G401.6 (cell line): ENCODE data around the gene B3GAT1.

ENCODE experiments used
- FAIRE-seq: peaks from 2 replicates; lab custom pipeline; 2012; peaks lifted over from hg19 to GRCh38; lab: Jason Lieb, UNC

B3GAT1 gene

GRCh38 chr11:134409552-134410429, 2.3 kb downstream of the B3GAT1 start:
- FAIRE-seq = no peak

GRCh38 chr11:134407923-134408322, 4.1 kb downstream of the B3GAT1 start:
- no peak for FAIRE-seq

GRCh38 chr11:134407321-134407828, 4.7 kb downstream of the B3GAT1 start:
- FAIRE-seq = no peak

GRCh38 chr11:134406264-134407185, 5.5 kb downstream of the B3GAT1 start:
- FAIRE-seq = no peak

- FAIRE-seq = no peak
These were observed 6.2 kb downstream of the B3GAT1 start for GRCh38 chr11:134405841-134406240.

GRCh38 chr11:134405436-134405835, 6.6 kb downstream of the B3GAT1 start:
- no peak for FAIRE-seq

GRCh38 chr11:134404575-134405341, 7.3 kb downstream of the B3GAT1 start:
- FAIRE-seq = no peak

- no peak for FAIRE-seq
These were observed 9.1 kb downstream of the B3GAT1 start for GRCh38 chr11:134402910-134403309.

GRCh38 chr11:134401825-134402809, 9.9 kb downstream of the B3GAT1 start:
- no peak for FAIRE-seq

- no peak for FAIRE-seq
These were observed 12.0 kb downstream of the B3GAT1 start for GRCh38 chr11:134399996-134400395.

- no peak for FAIRE-seq
These were observed 12.8 kb downstream of the B3GAT1 start for GRCh38 chr11:134399293-134399654.

- no peak for FAIRE-seq
These were observed 13.3 kb downstream of the B3GAT1 start for GRCh38 chr11:134398644-134399292.

- FAIRE-seq = no peak
These were observed 14.0 kb downstream of the B3GAT1 start for GRCh38 chr11:134398079-134398444.

- FAIRE-seq = no peak
These were observed 14.6 kb downstream of the B3GAT1 start for GRCh38 chr11:134397304-134398078.

- no peak for FAIRE-seq
These were observed 17.0 kb downstream of the B3GAT1 start for GRCh38 chr11:134395002-134395401.

GRCh38 chr11:134394311-134394710, 17.7 kb downstream of the B3GAT1 start:
- FAIRE-seq = no peak

GRCh38 chr11:134393638-134394037, 18.4 kb downstream of the B3GAT1 start:
- no peak for FAIRE-seq

- no peak for FAIRE-seq
These were observed 19.0 kb downstream of the B3GAT1 start for GRCh38 chr11:134392953-134393615.

GRCh38 chr11:134391656-134392055, 20.4 kb downstream of the B3GAT1 start:
- no peak for FAIRE-seq
